HG02885 (cell line): ENCODE results near the gene LYPD5.

Experiments
- ATAC-seq: cut with Tn5 transposase; IDR thresholded peaks from one replicate; pipeline ENCODE4 v1.9.1; 2021; ENCODE audit warnings: mild to moderate bottlenecking; ENCODE audit not compliant: unreplicated experiment, poor library complexity

The LYPD5 gene

DNA sequence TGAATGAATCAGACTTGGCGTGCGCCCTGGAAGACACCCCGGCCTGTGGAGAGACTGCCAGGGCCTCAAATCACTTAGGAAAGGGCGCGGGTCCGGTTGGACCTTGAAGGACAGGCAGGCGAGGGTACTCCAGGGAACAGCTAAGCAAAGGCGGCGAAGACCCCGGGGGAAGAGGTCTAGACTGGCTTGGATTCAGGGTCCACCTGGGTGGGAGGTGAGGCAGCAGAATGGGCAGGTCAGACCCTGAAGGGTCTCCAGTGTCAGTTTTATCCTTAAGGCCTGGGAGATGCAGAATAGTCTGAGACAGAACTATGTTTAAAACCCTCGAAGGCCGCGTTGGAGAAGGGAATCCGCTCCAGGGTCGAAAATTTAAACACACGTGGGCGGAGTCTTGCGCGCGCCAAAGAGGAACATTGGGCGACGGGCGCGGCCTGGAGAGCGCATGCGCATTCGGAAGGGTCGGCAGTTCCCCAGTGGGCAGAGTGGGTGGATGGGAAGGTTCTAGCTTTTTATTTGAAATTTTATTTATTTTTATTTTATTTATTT lies 46.9 kb downstream of the LYPD5 start:
- ATAC-seq: peak; percentile 27

DNA sequence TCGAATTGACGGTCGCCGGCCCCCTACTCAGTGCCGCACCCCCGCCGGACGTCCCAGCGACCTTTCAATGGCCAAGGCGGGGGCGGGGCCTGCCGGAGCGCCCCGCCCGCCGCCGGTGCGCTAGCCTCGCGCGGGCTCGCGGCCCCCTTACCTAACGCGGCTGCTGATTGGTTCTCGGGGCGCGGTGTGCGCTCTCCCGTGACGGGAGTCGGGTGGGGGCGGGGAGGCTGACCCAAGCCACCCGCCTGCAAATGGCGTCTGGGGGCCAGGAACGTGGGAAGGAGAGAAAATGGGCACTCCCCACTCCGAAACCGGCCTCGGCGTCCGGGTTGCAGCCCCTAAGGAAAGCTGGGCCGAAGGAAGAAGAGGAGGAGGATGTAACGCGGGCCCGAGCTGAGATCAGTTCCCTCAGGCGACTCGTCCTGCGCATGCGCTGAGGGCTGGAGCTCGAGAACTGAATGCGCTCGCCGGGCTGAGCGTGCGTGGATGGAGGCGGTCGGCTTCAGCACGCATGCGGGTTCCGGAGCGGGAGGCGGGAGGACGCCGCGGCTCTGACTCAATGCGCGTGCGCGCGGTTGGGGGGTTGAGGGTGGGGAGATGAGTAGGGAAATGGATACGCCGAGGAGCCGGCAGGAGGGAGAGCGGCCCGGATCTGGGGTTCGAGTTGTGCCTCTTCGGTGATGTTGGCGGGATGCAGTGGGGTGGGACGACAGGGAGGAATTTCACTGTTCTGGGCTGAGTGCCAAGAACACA lies 47.6 kb downstream of the LYPD5 start, which contains the start of gene SMG9:
Gene SMG9, minus strand, starts transcription at position 460 of the 753 bp plus-strand sequence. CDS start 4,221 bp downstream, outside the sequence.
- ATAC-seq: peak; percentile 67

DNA sequence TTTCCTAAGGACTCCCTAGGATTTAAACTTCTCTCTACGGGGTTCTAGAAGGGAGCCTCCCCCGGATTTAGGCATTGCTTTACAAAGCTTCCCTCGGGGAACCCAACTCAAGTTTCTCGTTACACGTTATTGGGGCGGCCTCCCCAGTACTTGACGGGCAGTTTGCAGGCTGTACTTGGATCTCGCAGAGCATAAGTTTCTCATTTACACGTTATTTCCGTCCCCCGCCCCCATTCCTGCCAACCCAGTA lies 48.1 kb downstream of the LYPD5 start:
- no peak for ATAC-seq

DNA sequence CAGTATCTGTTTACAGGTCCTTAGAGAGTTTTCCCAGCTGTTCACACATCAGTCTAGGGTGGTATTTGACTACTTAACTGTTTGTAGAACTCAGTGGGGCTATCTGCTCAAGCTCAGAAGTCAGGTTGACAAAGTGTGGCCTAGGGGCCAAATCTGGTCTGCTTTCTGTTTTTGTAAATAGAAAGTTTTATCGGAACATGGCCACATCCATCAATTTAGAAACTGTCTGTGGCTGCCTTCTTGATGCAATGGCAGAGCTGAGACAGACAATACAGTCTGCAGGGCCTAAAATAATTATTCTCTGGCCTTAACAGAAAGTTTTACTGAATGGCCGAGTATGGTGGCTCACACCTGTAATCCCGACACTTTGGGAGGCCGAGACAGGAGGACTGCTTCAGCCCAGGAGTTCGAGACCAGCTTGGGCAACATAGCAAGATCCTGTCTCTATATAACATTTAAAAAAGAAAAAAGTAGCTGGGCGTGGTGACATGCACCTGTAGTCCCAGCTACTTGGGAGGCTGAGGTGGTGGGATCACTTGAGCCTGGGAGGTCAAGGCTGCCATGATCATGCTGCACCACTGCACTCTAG lies 49.9 kb downstream of the LYPD5 start:
- no peak for ATAC-seq

DNA sequence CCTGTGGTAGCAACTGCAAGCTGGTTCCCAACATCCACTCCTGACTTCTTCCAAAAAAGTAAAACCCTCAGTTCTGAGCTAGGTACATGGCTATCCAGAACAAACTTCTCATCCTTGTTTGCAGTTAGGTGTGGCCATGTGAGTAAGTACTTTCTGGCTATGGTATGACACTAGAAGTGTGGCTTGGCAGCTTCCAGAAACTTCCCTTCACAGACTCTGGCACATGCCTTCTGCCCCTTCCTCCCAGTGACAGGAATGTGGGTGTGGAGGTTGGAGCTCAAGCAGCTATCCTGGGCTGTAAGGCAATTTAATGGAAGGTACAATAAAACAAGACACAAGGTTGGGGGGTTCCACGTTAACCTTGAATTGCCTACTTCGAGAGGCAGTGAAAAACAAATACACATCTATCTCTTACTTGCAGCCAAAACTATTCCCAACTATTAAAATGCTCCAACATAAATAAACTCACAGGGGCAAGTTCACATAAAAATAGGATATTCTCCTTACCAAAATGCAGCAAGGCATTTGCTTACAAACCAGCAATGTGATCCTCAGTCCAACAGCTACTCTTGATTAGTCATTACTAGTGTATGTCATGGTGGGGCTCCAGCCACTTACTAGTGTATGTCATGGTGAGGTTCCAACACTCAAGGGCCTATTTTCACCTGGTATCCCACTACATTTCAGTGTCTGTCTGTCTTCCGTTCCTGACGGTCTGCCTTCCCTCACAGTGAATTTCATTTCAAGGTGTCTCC lies 50.6 kb downstream of the LYPD5 start:
- ATAC-seq: no peak

DNA sequence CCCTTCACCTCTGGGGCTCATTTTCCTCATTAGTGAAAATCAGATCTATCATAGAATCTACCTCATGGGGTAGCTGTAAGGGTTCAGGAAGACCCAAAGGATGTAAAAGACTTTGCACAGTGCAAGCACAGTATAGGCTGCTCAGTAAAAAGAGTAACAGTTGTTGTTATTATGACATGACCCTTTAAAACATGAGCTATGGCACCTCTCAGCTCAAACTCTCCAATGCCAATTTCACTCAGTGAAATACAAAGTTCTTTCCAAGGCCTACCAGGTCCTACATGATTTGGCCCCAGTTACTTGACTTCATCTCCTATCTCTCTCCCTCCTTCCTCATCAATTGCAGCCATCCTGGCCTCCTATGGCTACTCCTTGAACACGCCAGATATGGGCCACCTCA lies 52.3 kb downstream of the LYPD5 start:
- no peak for ATAC-seq

DNA sequence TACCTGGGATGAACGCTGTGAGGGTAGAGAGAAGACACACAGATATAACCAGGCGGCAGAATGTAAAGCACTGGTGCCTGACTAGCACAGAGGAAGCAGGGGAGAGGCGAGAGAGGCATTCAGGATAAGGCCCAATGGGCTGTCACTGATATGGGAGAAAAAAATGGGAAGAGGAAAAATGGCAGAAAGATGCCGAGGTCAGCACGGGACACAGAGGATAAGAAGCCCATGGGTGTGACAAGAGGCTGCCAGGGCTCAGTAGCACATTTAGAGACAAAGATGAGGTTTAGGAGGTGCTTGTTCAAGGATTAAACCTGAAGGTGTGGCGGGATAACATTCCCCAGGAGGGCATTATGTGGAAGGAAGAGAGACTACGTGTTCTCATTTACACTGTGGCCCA lies 53.1 kb downstream of the LYPD5 start:
- no peak for ATAC-seq

DNA sequence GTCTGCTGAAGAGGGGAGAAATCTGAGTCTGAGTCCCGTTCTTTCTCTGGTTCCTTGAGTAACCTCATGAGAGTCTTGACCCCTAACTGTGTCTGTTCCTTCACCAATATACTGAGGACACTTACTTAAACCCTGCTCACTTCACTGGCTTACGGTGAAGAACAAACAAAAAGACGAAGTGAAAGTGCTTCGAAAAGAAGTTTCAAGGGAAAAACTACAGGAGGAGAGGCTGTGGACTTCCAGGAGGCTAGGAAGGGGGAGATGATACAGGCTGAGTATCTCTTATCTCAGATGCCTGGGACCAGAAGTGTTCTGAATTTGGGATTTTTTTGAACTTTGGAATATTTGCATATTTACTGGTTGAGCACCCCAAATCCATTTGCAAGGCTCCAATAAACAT lies 53.6 kb downstream of the LYPD5 start:
- no peak for ATAC-seq

DNA sequence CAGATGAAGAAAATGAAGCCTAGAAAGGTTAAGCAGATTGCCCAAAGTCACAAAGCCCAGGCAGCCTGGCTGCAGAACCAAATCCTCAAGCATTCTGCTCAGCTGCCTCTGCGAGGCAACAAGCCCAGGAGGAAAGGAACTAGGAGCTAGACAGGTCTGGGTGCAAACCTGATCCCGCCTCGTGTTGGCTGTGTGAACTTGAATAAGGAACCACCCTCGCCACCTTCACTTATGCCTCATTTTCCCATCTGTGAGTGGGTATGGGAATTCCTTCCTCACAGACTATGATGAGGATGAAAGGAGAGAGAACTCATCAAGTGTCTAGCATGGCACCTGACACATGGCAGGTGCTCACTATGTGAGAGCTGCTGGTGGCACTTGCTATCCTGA lies 54.0 kb downstream of the LYPD5 start:
- ATAC-seq: no peak

DNA sequence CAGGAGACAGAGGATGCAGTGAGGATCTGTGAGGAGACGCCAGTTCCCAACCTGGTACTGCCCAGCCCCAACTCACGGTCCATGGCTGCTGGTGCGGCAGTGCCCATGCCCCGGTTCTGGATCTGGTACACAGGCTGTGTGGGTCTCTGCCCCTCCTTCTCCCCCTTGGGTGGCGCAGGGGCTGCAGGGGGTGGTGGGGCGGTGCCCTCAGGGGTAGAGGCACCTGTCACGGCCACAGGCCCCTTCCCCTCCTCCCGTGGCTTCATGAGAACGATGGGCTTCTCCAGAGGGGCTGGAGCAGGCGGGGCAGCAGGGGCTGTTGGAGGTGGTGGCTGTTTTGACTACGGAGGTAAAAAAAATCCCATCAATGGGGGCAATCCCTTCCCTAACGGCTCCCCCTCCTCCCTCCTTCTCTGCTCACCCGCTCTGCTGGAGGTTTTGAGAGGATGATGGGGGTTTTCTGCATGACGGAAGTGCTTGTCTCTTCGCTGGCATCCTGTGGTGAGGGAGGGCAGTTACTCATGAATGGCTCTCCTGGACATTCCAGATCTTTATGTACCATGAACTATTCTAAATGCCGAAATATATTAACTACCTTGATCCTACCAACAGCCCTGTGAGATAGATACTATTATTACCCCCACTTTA lies 54.6 kb downstream of the LYPD5 start:
- ATAC-seq: no peak
